ENCODE measurements around the gene TMEM184A. TPM values are rescaled to one million over a fixed set of nuclear protein-coding genes. Genes with fewer than 3 reads are reported as not detected.

Gene TMEM184A
- total RNA-seq, 2 experiments from 2014 or later = not detected

GRCh38 chr7:1495564-1496242 is 60.3 kb downstream of the TMEM184A start:
- Mint-ChIP-seq H3K27ac (no peak overlapping the region), H3K27me3 (no peaks in the 10 kb centered on the region), H3K4me1 (no peaks in the 10 kb centered on the region), H3K36me3 (ENCODE audit: low read depth) (peaks cover 36% of the 10 kb centered on the region), H3K4me3 (no peak overlapping the region), H3K9me3 (no peaks in the 10 kb centered on the region)
- DNase-seq = no peak
- CTCF ChIA-PET = no interaction called here
- POLR2A ChIA-PET = no interaction called here

GRCh38 chr7:1494866-1495563 is 61.0 kb downstream of the TMEM184A start:
- ChIA-PET POLR2A (no interaction called here), CTCF (no interaction called here)

GRCh38 chr7:1494447-1494846 is 61.6 kb downstream of the TMEM184A start:
- no peak for DNase-seq
- Mint-ChIP-seq H3K4me1 (no peaks in the 10 kb centered on the region), H3K9me3 (no peaks in the 10 kb centered on the region), H3K36me3 (ENCODE audit: low read depth) (peaks cover 34% of the 10 kb centered on the region), H3K4me3 (no peak overlapping the region), H3K27me3 (no peaks in the 10 kb centered on the region), H3K27ac (no peak overlapping the region)
- POLR2A ChIA-PET = no interaction called here
- CTCF ChIA-PET = no interaction called here

More at GRCh38 chr7:1494866-1495563, 61.0 kb downstream of the TMEM184A start:
- Mint-ChIP-seq H3K27me3 (no peaks in the 10 kb centered on the region), H3K4me1 (no peaks in the 10 kb centered on the region), H3K4me3 (no peak overlapping the region), H3K36me3 (ENCODE audit: low read depth) (peaks cover 34% of the 10 kb centered on the region), H3K9me3 (no peaks in the 10 kb centered on the region), H3K27ac (no peak overlapping the region)
- DNase-seq = no peak

GRCh38 chr7:1493571-1493970 is 62.4 kb downstream of the TMEM184A start:
- CTCF ChIA-PET = no interaction called here
- POLR2A ChIA-PET = no interaction called here
- Mint-ChIP-seq H3K27ac (no peak overlapping the region), H3K4me1 (no peaks in the 10 kb centered on the region), H3K36me3 (ENCODE audit: low read depth) (peaks cover 38% of the 10 kb centered on the region), H3K4me3 (no peak overlapping the region), H3K27me3 (no peaks in the 10 kb centered on the region), H3K9me3 (no peaks in the 10 kb centered on the region)
- no peak for DNase-seq

GRCh38 chr7:1493129-1493528 is 62.9 kb downstream of the TMEM184A start:
- H3K27ac Mint-ChIP-seq = no peak overlapping the region
- no peaks in the 10 kb centered on the region for H3K9me3 Mint-ChIP-seq
- peaks cover 43% of the 10 kb centered on the region for H3K36me3 Mint-ChIP-seq (ENCODE audit: low read depth)
- CTCF ChIA-PET = no interaction called here
- POLR2A ChIA-PET = no interaction called here
- no peaks in the 10 kb centered on the region for H3K27me3 Mint-ChIP-seq
- DNase-seq = no peak
- H3K4me1 Mint-ChIP-seq = no peaks in the 10 kb centered on the region
- H3K4me3 Mint-ChIP-seq = no peak overlapping the region

GRCh38 chr7:1492640-1493039 is 63.4 kb downstream of the TMEM184A start:
- Mint-ChIP-seq H3K9me3 (no peaks in the 10 kb centered on the region), H3K27ac (no peak overlapping the region), H3K4me1 (no peaks in the 10 kb centered on the region), H3K36me3 (ENCODE audit: low read depth) (peaks cover 41% of the 10 kb centered on the region), H3K4me3 (no peak overlapping the region), H3K27me3 (no peaks in the 10 kb centered on the region)
- CTCF ChIA-PET = no interaction called here
- POLR2A ChIA-PET = no interaction called here
- no peak for DNase-seq

Other genes starting within 250 kb of the TMEM184A start
- gene MICALL2, start 96.7 kb downstream of the TMEM184A start, total RNA-seq = 1 to 10 TPM; 1.5 to 1.6 TPM
- gene INTS1, start 51.8 kb downstream of the TMEM184A start, total RNA-seq = 10 to 100 TPM; 79.2 to 87.5 TPM
- gene MAFK, start 25.5 kb downstream of the TMEM184A start, total RNA-seq = 10 to 100 TPM; 34.1 to 37.6 TPM
- gene PSMG3, start 13.8 kb upstream of the TMEM184A start, total RNA-seq = 10 to 100 TPM; 32.7 to 34.9 TPM
- gene ELFN1, start 114.1 kb upstream of the TMEM184A start, total RNA-seq = under 1 TPM in 1 of 2 experiments, not detected in 1; 0.08 TPM

Data from activated CD4-positive, alpha-beta memory T cell treated with anti-CD3 and anti-CD28 coated beads, Interleukin-2, amount 10 ng/mL, durations not matched to agents 7 days and 5 days (primary cell).